Measurements from ENCODE around the gene DDX10.

DNA sequence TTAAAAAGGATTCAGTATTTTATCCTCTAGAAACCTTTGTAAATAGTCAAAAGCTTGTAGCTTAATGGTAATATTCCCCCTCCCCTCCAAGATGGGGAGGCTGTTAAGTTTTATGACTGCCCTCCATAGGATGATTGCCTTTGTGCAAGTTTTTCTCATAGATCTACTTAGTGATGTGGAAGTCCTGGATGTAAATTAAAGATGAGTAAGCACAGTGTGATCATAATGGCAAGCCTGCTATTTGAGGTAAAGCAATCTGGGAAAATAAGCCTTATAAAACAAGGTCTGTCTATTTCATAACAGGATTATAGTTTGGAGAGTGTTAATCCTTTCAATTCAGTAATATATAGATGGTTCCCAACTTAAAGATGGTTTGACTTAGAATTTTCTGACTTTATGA is 216.3 kb downstream of the DDX10 start:
- TF ChIP-seq JUN (IDR thresholded peaks at IDR 0.05; ENCODE audit: borderline replicate concordance, low read depth, low read length) (no peak), JUN (CRISPR knock-in tag; IDR thresholded peaks at IDR 0.05; ENCODE audit: borderline replicate concordance) (no peak), RAD21 (CRISPR knock-in tag; conservative IDR thresholded peaks at IDR 0.05 in 1 of 2, IDR thresholded peaks at IDR 0.05 in 1 of 2) (no peak), ZNF583 (CRISPR knock-in tag; IDR thresholded peaks at IDR 0.05) (no peak), ZNF778 (CRISPR knock-in tag; IDR thresholded peaks at IDR 0.05) (no peak), KAT2B (IDR thresholded peaks at IDR 0.05; ENCODE audit: low read depth, low read length) (no peak), TAF1 (IDR thresholded peaks at IDR 0.05; ENCODE audit: control insufficient read depth, extremely low read depth, insufficient read depth, low read length, severe bottlenecking) (no peak), EZH2 (IDR thresholded peaks at IDR 0.05; ENCODE audit: borderline replicate concordance, low read depth, low read length) (no peak), NEUROD1 (IDR thresholded peaks at IDR 0.05; ENCODE audit: borderline replicate concordance, low read depth, low read length, partially characterized antibody) (no peak)
- TF ChIP-seq, protein P1, sequence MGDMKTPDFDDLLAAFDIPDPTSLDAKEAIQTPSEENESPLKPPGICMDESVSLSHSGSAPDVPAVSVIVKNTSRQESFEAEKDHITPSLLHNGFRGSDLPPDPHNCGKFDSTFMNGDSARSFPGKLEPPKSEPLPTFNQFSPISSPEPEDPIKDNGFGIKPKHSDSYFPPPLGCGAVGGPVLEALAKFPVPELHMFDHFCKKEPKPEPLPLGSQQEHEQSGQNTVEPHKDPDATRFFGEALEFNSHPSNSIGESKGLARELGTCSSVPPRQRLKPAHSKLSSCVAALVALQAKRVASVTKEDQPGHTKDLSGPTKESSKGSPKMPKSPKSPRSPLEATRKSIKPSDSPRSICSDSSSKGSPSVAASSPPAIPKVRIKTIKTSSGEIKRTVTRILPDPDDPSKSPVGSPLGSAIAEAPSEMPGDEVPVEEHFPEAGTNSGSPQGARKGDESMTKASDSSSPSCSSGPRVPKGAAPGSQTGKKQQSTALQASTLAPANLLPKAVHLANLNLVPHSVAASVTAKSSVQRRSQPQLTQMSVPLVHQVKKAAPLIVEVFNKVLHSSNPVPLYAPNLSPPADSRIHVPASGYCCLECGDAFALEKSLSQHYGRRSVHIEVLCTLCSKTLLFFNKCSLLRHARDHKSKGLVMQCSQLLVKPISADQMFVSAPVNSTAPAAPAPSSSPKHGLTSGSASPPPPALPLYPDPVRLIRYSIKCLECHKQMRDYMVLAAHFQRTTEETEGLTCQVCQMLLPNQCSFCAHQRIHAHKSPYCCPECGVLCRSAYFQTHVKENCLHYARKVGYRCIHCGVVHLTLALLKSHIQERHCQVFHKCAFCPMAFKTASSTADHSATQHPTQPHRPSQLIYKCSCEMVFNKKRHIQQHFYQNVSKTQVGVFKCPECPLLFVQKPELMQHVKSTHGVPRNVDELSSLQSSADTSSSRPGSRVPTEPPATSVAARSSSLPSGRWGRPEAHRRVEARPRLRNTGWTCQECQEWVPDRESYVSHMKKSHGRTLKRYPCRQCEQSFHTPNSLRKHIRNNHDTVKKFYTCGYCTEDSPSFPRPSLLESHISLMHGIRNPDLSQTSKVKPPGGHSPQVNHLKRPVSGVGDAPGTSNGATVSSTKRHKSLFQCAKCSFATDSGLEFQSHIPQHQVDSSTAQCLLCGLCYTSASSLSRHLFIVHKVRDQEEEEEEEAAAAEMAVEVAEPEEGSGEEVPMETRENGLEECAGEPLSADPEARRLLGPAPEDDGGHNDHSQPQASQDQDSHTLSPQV (IDR thresholded peaks at IDR 0.05), result no peak
